Measurements from ENCODE around the gene ABLIM3. TPM values are rescaled to one million over a fixed set of nuclear protein-coding genes. Genes with fewer than 3 reads are reported as not detected.
A peak's percentile ranks its signal among the peaks of the same experiment; 100 is the strongest.

Gene ABLIM3
- total RNA-seq, 1 donor from 2014 or later = 3.7 TPM

GRCh38 chr5:149188383-149188782, 47.1 kb downstream of the ABLIM3 start:
- DNase-seq (ENCODE audit: low read depth) (no peak), FAIRE-seq (no peak)
- Histone ChIP-seq H3K27me3 (ENCODE audit: control insufficient read depth, insufficient read depth, low read length) (no peaks in the 10 kb centered on the region), H3K4me3 (ENCODE audit: low read depth, low read length) (no peak overlapping the region), H3K36me3 (ENCODE audit: control insufficient read depth, insufficient read depth, low read length) (no peaks in the 10 kb centered on the region)
- TF ChIP-seq CTCF (IDR thresholded peaks at IDR 0.05; ENCODE audit: insufficient read depth, low read length, severe bottlenecking) = no peak

- TF ChIP-seq CTCF (IDR thresholded peaks at IDR 0.05; ENCODE audit: insufficient read depth, low read length, severe bottlenecking) = no peak
- no peaks in the 10 kb centered on the region for H3K36me3 ChIP-seq (ENCODE audit: control insufficient read depth, insufficient read depth, low read length)
- H3K27me3 ChIP-seq (ENCODE audit: control insufficient read depth, insufficient read depth, low read length) = no peaks in the 10 kb centered on the region
- DNase-seq (ENCODE audit: low read depth) (no peak), FAIRE-seq (no peak)
- H3K4me3 ChIP-seq (ENCODE audit: low read depth, low read length) = no peak overlapping the region
Measured at GRCh38 chr5:149195337-149195887, 54.1 kb downstream of the ABLIM3 start.

- H3K27me3 ChIP-seq (ENCODE audit: control insufficient read depth, insufficient read depth, low read length) = no peaks in the 10 kb centered on the region
- TF ChIP-seq CTCF (IDR thresholded peaks at IDR 0.05; ENCODE audit: insufficient read depth, low read length, severe bottlenecking) = no peak
- H3K4me3 ChIP-seq (ENCODE audit: low read depth, low read length) = no peak overlapping the region
- no peaks in the 10 kb centered on the region for H3K36me3 ChIP-seq (ENCODE audit: control insufficient read depth, insufficient read depth, low read length)
- no peak for DNase-seq (ENCODE audit: low read depth)
- peak; percentile 7 for FAIRE-seq
Measured at GRCh38 chr5:149195962-149196361, 54.7 kb downstream of the ABLIM3 start.

GRCh38 chr5:149198148-149198547, 56.9 kb downstream of the ABLIM3 start:
- H3K36me3 ChIP-seq (ENCODE audit: control insufficient read depth, insufficient read depth, low read length) = no peaks in the 10 kb centered on the region
- FAIRE-seq = no peak
- TF ChIP-seq CTCF (IDR thresholded peaks at IDR 0.05; ENCODE audit: insufficient read depth, low read length, severe bottlenecking) = no peak
- no peak for DNase-seq (ENCODE audit: low read depth)
- no peaks in the 10 kb centered on the region for H3K27me3 ChIP-seq (ENCODE audit: control insufficient read depth, insufficient read depth, low read length)
- no peak overlapping the region for H3K4me3 ChIP-seq (ENCODE audit: low read depth, low read length)

GRCh38 chr5:149200355-149200754, 59.1 kb downstream of the ABLIM3 start:
- no peak for TF ChIP-seq CTCF (IDR thresholded peaks at IDR 0.05; ENCODE audit: insufficient read depth, low read length, severe bottlenecking)
- H3K27me3 ChIP-seq (ENCODE audit: control insufficient read depth, insufficient read depth, low read length) = no peaks in the 10 kb centered on the region
- DNase-seq (ENCODE audit: low read depth) (no peak), FAIRE-seq (no peak)
- H3K36me3 ChIP-seq (ENCODE audit: control insufficient read depth, insufficient read depth, low read length) = no peaks in the 10 kb centered on the region
- H3K4me3 ChIP-seq (ENCODE audit: low read depth, low read length) = no peak overlapping the region

GRCh38 chr5:149201121-149201637, 59.9 kb downstream of the ABLIM3 start:
- no peak for TF ChIP-seq CTCF (IDR thresholded peaks at IDR 0.05; ENCODE audit: insufficient read depth, low read length, severe bottlenecking)
- DNase-seq (ENCODE audit: low read depth) = no peak
- no peak overlapping the region for H3K4me3 ChIP-seq (ENCODE audit: low read depth, low read length)
- FAIRE-seq = no peak
- H3K27me3 ChIP-seq (ENCODE audit: control insufficient read depth, insufficient read depth, low read length) = no peaks in the 10 kb centered on the region
- H3K36me3 ChIP-seq (ENCODE audit: control insufficient read depth, insufficient read depth, low read length) = no peaks in the 10 kb centered on the region
